Lower lobe of right lung (tissue), 2 donors: Measurements from ENCODE around the gene SGCA. TPM values are rescaled to one million over a fixed set of nuclear protein-coding genes. Genes with fewer than 3 reads are reported as not detected.

Experiments used
- ATAC-seq, 2 donors: fragments of 200-7000 bp; cut with Tn5 transposase; one replicate each; pipeline ENCODE4 v1.9.1; 2020 to 2022; ENCODE audit warnings: mild to moderate bottlenecking in 2 of 2, moderate library complexity in 2 of 2
- DNase-seq: peaks from one replicate; pipeline ENCODE4 v3.0.0-alpha.2; 2020
- H3K27ac ChIP-seq: fragments of 200-600 bp; one replicate; pipeline ENCODE4 v1.8.0; 2022
- H3K27me3 ChIP-seq: fragments of 200-600 bp; one replicate; pipeline ENCODE4 v1.8.0; 2022; ENCODE audit warnings: low read depth
- H3K36me3 ChIP-seq: fragments of 200-600 bp; one replicate; pipeline ENCODE4 v1.8.0; 2022; ENCODE audit warnings: mild to moderate bottlenecking
- H3K4me1 ChIP-seq: fragments of 200-600 bp; one replicate; pipeline ENCODE4 v1.8.0; 2022
- H3K4me3 ChIP-seq: fragments of 200-600 bp; one replicate; pipeline ENCODE4 v1.8.0; 2022; ENCODE audit warnings: mild to moderate bottlenecking
- H3K9me3 ChIP-seq: fragments of 200-600 bp; one replicate; pipeline ENCODE4 v1.8.0; 2022
- intact Hi-C: fragments of 100-400 bp; cut with DNase I; formaldehyde crosslinking; loops from one replicate; pipeline ENCODE4 v1.11.0; 2022
- total RNA-seq: library from RNA; stranded (reverse); fragmentation: NEBNext Ultra II Directional; extraction: Animal tissue kit (Norgen Biotek cat#: 25700); gene quantifications from one replicate; pipeline ENCODE4 v1.2.1, GENCODE V29; 2021
- TF ChIP-seq, protein P1 (sequence below): fragments of 200-600 bp; IDR thresholded peaks from one replicate; pipeline ENCODE4 v1.8.0; 2022; ENCODE audit warnings: antibody characterized with exemption, mild to moderate bottlenecking
- donor health status: DM: no; HTN: yes; CAD: no; lungs with severe emphysema.

The SGCA gene
- total RNA-seq, 1 donor from 2014 or later, result 9.1 TPM

DNA sequence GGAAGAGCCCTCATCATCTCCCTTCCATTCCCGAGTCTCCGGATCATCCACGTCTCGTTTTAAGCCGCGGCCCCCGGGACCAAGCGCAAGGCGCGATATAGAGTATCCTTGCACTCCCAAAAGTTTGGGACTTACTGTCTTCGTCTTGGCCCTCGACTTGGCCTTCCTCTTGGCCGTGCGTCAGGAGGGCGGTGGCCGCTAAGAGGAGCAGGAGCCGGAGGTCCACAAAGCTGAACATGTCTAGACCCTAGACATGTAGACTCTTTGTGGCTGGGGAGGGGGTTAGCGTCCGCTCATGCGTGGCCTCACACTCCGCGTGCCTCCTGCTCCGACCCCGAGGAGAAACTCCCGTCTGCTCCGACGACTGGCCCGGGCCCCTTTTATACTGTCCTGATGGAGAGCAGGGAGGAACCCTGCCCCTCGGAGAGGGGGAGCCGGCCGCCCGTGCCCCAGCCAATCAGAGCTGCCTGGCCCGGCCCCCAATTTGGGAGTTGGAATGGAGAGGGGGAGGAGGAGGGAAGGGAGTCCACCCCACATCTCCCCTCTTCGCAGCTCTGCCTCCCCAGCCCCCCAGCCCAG lies 35.6 kb downstream of the SGCA start, which contains the start of gene COL1A1:
TSS of gene COL1A1 (minus strand) at position 356 of the 579 bp plus-strand sequence. CDS start at position 238, 118 bp downstream.
- intact Hi-C loops, result loop anchor here (10.0 kb wide), 1 partner anchor 63 kb away; no protein-coding TSS in a partner anchor
- peaks cover 51% of the 10 kb centered on the region for H3K4me1 ChIP-seq
- H3K4me3 ChIP-seq, result peak within 1 kb of the TSS; percentile 57
- no peaks in the 10 kb centered on the region for H3K9me3 ChIP-seq
- ATAC-seq (peak in 1 of 2 donors; percentile 6), DNase-seq (no peak)
- peaks cover 20% of the 10 kb centered on the region for H3K36me3 ChIP-seq
- TF ChIP-seq, protein P1, sequence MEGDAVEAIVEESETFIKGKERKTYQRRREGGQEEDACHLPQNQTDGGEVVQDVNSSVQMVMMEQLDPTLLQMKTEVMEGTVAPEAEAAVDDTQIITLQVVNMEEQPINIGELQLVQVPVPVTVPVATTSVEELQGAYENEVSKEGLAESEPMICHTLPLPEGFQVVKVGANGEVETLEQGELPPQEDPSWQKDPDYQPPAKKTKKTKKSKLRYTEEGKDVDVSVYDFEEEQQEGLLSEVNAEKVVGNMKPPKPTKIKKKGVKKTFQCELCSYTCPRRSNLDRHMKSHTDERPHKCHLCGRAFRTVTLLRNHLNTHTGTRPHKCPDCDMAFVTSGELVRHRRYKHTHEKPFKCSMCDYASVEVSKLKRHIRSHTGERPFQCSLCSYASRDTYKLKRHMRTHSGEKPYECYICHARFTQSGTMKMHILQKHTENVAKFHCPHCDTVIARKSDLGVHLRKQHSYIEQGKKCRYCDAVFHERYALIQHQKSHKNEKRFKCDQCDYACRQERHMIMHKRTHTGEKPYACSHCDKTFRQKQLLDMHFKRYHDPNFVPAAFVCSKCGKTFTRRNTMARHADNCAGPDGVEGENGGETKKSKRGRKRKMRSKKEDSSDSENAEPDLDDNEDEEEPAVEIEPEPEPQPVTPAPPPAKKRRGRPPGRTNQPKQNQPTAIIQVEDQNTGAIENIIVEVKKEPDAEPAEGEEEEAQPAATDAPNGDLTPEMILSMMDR, result no peak
- H3K27ac ChIP-seq, result peak within 1 kb of the TSS; percentile 79
- H3K27me3 ChIP-seq, result peaks cover 35% of the 10 kb centered on the region

DNA sequence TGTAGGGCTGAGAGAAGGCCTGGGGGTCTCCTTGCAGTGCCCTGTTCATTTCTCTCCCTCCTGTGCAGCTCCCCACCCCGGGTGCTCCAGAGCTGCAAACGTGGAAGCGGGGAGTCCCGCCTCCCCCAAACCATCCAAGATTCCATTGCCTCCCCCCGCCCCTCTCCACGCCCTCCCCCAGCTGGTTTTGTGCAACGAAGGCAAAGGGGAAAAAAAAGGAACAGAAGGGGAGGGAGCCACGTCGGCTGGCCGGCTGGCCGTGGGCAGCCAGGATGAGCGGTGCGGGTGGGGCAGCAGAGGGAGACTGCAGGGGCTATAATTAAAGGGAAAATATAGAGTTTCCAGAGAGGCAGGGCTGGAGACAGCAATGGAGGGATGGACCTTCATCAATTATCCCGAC lies 37.3 kb downstream of the SGCA start:
- peaks cover 43% of the 10 kb centered on the region for H3K4me1 ChIP-seq
- H3K27me3 ChIP-seq, result peaks cover 38% of the 10 kb centered on the region
- no peak overlapping the region for H3K27ac ChIP-seq
- no peaks in the 10 kb centered on the region for H3K9me3 ChIP-seq
- no peak for DNase-seq
- H3K4me3 ChIP-seq, result no peak overlapping the region
- peaks cover 3% of the 10 kb centered on the region for H3K36me3 ChIP-seq
- TF ChIP-seq, protein P1, result no peak
- intact Hi-C loops, result loop anchor here (10.0 kb wide), 1 partner anchor 62 kb away; no protein-coding TSS in a partner anchor
- ATAC-seq, result no peak

DNA sequence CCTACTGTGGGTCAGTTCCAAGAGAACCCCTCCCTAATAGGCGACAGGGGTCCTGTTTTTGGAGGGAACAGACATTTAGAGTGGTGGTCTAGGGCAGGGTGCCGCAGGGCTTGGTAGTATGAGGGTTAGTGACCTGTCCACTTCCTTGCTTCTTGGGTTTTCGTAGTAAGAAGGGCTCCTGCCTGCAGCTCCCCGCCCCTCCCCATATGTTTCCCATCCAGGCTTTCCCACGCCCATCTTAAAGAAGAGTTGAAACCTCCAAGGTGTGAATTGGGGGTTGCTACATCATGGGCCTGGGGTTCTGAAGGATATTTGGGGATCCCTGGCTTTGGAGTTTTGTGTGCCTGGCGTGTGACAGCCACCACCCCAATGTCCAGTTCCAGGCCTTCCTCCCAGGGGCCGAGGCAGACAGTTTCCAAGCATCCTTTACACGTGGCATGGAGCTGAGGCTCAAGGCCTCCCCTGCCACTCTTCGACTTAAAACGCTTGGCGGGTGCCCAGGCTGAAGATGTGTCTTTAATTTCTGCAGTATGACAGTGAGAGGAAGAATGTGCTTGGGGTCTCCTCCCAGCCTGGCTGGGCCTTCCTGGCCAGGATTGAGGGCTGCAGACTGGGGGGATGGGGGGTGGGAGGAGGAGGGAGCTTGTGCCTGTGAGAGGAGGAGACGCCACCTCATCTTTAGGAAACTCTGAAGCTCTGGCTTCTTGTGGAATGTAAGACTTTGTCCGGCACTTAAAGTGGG lies 38.0 kb downstream of the SGCA start:
- Histone ChIP-seq H3K36me3 (no peaks in the 10 kb centered on the region), H3K4me3 (no peak overlapping the region), H3K4me1 (peaks cover 38% of the 10 kb centered on the region), H3K27me3 (peaks cover 38% of the 10 kb centered on the region), H3K9me3 (no peaks in the 10 kb centered on the region), H3K27ac (no peak overlapping the region)
- ATAC-seq (no peak), DNase-seq (no peak)
- TF ChIP-seq, protein P1, result no peak
- intact Hi-C loops, result loop anchor here (10.0 kb wide), 1 partner anchor 61 kb away; no protein-coding TSS in a partner anchor

DNA sequence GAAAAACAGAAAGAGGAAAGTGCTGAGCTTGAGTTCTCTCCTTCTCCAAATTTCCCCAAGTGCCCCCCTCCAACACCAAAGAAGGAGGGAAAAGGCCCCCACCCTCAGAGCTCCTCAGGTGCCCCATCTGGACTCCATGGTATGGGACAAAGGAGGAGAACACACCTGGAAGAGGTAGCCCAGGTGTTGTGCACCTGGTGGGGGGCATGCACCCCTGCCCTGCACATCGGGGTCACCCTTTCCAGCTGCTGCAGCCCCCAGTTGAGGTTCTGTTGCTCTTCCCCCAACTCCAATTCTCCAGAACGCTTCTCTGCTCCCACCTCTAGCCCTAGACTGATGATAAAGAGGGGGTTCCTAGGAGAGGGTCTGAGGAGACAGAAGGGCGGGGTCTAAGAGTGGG lies 38.6 kb downstream of the SGCA start:
- Histone ChIP-seq H3K27ac (no peak overlapping the region), H3K36me3 (no peaks in the 10 kb centered on the region), H3K9me3 (no peaks in the 10 kb centered on the region), H3K4me3 (no peak overlapping the region), H3K27me3 (peaks cover 35% of the 10 kb centered on the region), H3K4me1 (peaks cover 36% of the 10 kb centered on the region)
- TF ChIP-seq, protein P1, result no peak
- intact Hi-C loops, result loop anchor here (10.0 kb wide), 1 partner anchor 60 kb away; no protein-coding TSS in a partner anchor
- no peak for ATAC-seq
- DNase-seq, result no peak

DNA sequence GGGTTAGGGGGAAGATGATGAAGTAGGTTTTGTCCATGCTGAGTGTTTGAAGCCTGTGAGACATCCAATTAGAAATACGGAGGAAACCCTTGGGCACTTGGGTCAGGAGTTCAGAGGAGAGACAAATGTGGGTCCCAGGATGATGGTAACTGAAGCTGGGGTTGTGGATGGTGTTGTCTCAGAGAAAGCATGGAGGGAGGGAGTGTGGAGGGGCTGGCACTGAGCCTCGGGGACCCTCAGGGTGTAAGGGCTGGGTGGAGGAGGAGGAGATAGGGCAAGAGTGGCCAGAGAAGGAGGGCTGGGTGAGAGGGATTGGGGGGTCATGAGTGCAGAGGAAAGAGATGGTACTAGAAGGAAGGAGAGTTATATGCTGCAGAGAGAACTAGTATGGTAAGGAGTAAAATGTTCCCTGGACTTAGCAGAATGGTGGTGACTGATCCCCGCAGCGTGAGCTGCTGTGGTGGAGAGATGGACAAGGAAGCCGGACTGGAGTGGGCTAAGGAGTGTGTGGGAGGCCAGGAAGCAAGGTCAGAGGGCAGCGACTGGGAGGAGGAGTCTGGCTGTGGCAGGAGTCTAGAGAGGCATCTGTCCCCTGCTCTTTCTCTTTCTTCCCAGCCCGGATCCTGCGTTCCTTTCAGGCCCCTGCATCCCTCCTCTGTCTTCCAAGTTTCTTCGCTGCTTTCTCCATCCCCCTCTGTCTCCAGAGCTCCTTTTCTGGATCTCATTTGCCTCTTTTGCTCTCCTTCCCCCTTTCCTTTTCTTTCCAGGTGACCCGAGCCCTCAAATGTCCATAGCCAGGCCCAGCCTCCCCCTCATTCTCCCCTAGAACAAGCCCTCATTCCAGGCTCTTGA lies 39.5 kb downstream of the SGCA start:
- ATAC-seq, result no peak
- no peak overlapping the region for H3K4me3 ChIP-seq
- H3K36me3 ChIP-seq, result no peaks in the 10 kb centered on the region
- TF ChIP-seq, protein P1, result no peak
- intact Hi-C loops, result loop anchor here (10.0 kb wide), 1 partner anchor 59 kb away; no protein-coding TSS in a partner anchor
- peak overlapping the region; percentile 14 for H3K27ac ChIP-seq
- H3K9me3 ChIP-seq, result no peaks in the 10 kb centered on the region
- DNase-seq, result no peak
- peaks cover 32% of the 10 kb centered on the region for H3K4me1 ChIP-seq
- peaks cover 30% of the 10 kb centered on the region for H3K27me3 ChIP-seq
